Peyer's patch (tissue), 4 donors: Measurements from ENCODE around the gene RAB38. TPM values are rescaled to one million over a fixed set of nuclear protein-coding genes. Genes with fewer than 3 reads are reported as not detected.

ENCODE experiments used
- DNase-seq, 3 donors: peaks; one replicate each; pipeline ENCODE4 v3.0.0-alpha.2; 2017 to 2019
- H3K27ac ChIP-seq, 4 donors: fragments of 200-600 bp; sonication (generic); one replicate each; pipeline ENCODE4 v1.5.1; 2016 to 2019
- H3K27me3 ChIP-seq, 2 donors: fragments of 200-600 bp; sonication (generic); one replicate each; pipeline ENCODE4 v1.5.1; 2019
- H3K36me3 ChIP-seq, 3 donors: fragments of 200-600 bp; sonication (generic); one replicate each; pipeline ENCODE4 v1.5.1; 2016 to 2019
- H3K4me1 ChIP-seq, 4 donors: fragments of 200-600 bp; sonication (generic); one replicate each; pipeline ENCODE4 v1.5.1; 2016 to 2019
- H3K4me3 ChIP-seq, 4 donors: fragments of 200-600 bp; sonication (generic); 1 replicate in 3 of 4; 2 replicates in 1 of 4; pipeline ENCODE4 v1.5.1; 2016 to 2019; ENCODE audit warnings: mild to moderate bottlenecking in 1 of 4
- H3K9me3 ChIP-seq, 4 donors: fragments of 200-600 bp; sonication (generic); one replicate each; pipeline ENCODE4 v1.5.1; 2016 to 2019; ENCODE audit warnings: mild to moderate bottlenecking in 1 of 4
- POLR2A ChIP-seq, 2 donors: fragments of 450-650 bp; IDR thresholded peaks; one replicate each; pipeline ENCODE4 v1.5.1; 2017; ENCODE audit warnings: antibody characterized with exemption in 2 of 2, mild to moderate bottlenecking in 2 of 2, moderate library complexity in 2 of 2
- total RNA-seq, 4 donors: library from RNA; depleted of rRNA; stranded (reverse); fragments of >200 nt; gene quantifications; one replicate each; pipeline ENCODE4 v1.1.0, GENCODE V29; 2016
- TF ChIP-seq, protein P1 (sequence below), 6 experiments: fragments of 450-650 bp in 4 of 6; fragments of 200-600 bp in 2 of 6; sonication (generic) in 1 of 6; IDR thresholded peaks; one replicate each; pipeline ENCODE4 v1.5.1; 2017 to 2019; ENCODE audit warnings: antibody characterized with exemption in 6 of 6, mild to moderate bottlenecking in 3 of 6, moderate library complexity in 1 of 6

Gene RAB38
- total RNA-seq, 4 donors from 2014 or later = 3.7 to 6.6 (median 6.3) TPM; not detected in 1

GRCh38 chr11:88204353-88204752, 29.1 kb upstream of the RAB38 start:
- H3K27me3 ChIP-seq = no peaks in the 10 kb centered on the region
- TF ChIP-seq POLR2A (IDR thresholded peaks at IDR 0.05) = no peak
- TF ChIP-seq, protein P1, sequence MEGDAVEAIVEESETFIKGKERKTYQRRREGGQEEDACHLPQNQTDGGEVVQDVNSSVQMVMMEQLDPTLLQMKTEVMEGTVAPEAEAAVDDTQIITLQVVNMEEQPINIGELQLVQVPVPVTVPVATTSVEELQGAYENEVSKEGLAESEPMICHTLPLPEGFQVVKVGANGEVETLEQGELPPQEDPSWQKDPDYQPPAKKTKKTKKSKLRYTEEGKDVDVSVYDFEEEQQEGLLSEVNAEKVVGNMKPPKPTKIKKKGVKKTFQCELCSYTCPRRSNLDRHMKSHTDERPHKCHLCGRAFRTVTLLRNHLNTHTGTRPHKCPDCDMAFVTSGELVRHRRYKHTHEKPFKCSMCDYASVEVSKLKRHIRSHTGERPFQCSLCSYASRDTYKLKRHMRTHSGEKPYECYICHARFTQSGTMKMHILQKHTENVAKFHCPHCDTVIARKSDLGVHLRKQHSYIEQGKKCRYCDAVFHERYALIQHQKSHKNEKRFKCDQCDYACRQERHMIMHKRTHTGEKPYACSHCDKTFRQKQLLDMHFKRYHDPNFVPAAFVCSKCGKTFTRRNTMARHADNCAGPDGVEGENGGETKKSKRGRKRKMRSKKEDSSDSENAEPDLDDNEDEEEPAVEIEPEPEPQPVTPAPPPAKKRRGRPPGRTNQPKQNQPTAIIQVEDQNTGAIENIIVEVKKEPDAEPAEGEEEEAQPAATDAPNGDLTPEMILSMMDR (IDR thresholded peaks at IDR 0.05) = no peak
- no peak for DNase-seq

GRCh38 chr11:88203604-88204003, 28.4 kb upstream of the RAB38 start:
- no peak for DNase-seq
- no peaks in the 10 kb centered on the region for H3K27me3 ChIP-seq
- no peaks in the 10 kb centered on the region for H3K36me3 ChIP-seq
- H3K4me3 ChIP-seq = no peak overlapping the region
- H3K9me3 ChIP-seq = no peaks in the 10 kb centered on the region
- no peak for TF ChIP-seq POLR2A (IDR thresholded peaks at IDR 0.05)
- TF ChIP-seq, protein P1 (IDR thresholded peaks at IDR 0.05) = no peak
- no peak overlapping the region for H3K27ac ChIP-seq
- no peaks in the 10 kb centered on the region for H3K4me1 ChIP-seq

More at GRCh38 chr11:88204353-88204752, 29.1 kb upstream of the RAB38 start:
- Histone ChIP-seq H3K4me1 (no peaks in the 10 kb centered on the region), H3K36me3 (no peaks in the 10 kb centered on the region), H3K9me3 (no peaks in the 10 kb centered on the region), H3K4me3 (no peak overlapping the region), H3K27ac (no peak overlapping the region)

DNA sequence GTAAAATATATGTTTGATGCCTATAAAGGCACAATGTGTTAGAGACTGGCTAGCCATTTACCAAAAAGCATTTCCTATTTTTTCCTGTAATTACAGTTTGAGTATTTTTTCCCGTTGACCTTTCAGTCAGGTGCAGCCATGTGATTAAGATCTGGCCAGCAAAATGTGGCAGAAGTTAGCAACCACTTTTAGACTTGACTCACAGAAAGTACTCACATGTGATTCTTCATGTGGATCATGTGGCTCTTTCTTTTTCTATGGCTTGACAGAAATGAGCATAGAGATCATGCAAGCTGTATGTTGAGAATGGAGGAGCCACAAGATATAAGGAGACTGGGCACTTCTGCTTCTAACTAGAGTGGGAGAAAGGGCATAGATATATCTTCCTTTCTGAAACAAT, 27.3 kb upstream of the RAB38 start:
- H3K36me3 ChIP-seq = no peaks in the 10 kb centered on the region
- DNase-seq = no peak
- TF ChIP-seq, protein P1 (IDR thresholded peaks at IDR 0.05) = no peak
- no peak for TF ChIP-seq POLR2A (IDR thresholded peaks at IDR 0.05)
- H3K4me3 ChIP-seq = no peak overlapping the region
- H3K4me1 ChIP-seq = no peaks in the 10 kb centered on the region
- no peaks in the 10 kb centered on the region for H3K9me3 ChIP-seq
- H3K27ac ChIP-seq = no peak overlapping the region
- H3K27me3 ChIP-seq = no peaks in the 10 kb centered on the region

GRCh38 chr11:88196393-88196792, 21.1 kb upstream of the RAB38 start:
- H3K4me3 ChIP-seq = no peak overlapping the region
- H3K4me1 ChIP-seq = no peaks in the 10 kb centered on the region
- no peak overlapping the region for H3K27ac ChIP-seq
- H3K9me3 ChIP-seq = no peaks in the 10 kb centered on the region
- TF ChIP-seq POLR2A (IDR thresholded peaks at IDR 0.05) = no peak
- TF ChIP-seq, protein P1 (IDR thresholded peaks at IDR 0.05) = no peak
- DNase-seq = no peak
- H3K27me3 ChIP-seq = no peaks in the 10 kb centered on the region
- H3K36me3 ChIP-seq = no peaks in the 10 kb centered on the region

DNA sequence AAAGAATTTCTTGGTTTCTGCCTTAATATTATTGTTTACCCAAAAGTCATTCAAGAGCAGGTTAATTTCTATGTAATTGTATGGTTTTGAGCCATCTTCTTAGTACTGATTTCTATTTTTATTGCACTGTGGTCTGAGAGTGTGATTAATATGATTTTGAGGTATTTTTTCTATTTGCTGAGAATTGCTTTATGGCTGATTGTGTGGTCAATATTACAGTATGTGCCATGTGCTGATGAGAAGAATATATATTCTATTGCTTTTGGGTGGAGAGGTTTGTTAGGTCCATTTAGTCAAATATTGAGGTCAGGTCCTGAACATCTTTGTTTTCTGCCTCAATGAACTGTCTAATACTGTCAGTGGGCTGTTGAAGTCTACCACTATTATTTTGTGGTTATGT, 20.7 kb upstream of the RAB38 start:
- DNase-seq = no peak
- TF ChIP-seq, protein P1 (IDR thresholded peaks at IDR 0.05) = no peak
- TF ChIP-seq POLR2A (IDR thresholded peaks at IDR 0.05) = no peak
- no peaks in the 10 kb centered on the region for H3K27me3 ChIP-seq
- H3K27ac ChIP-seq = no peak overlapping the region
- no peaks in the 10 kb centered on the region for H3K9me3 ChIP-seq
- no peaks in the 10 kb centered on the region for H3K4me1 ChIP-seq
- no peaks in the 10 kb centered on the region for H3K36me3 ChIP-seq
- no peak overlapping the region for H3K4me3 ChIP-seq

GRCh38 chr11:88194990-88195389, 19.7 kb upstream of the RAB38 start:
- Histone ChIP-seq H3K36me3 (no peaks in the 10 kb centered on the region), H3K9me3 (no peaks in the 10 kb centered on the region), H3K4me3 (no peak overlapping the region), H3K27ac (no peak overlapping the region), H3K27me3 (no peaks in the 10 kb centered on the region), H3K4me1 (no peaks in the 10 kb centered on the region)
- TF ChIP-seq, protein P1 (IDR thresholded peaks at IDR 0.05) = no peak
- DNase-seq = no peak
